AG09309 (cell line): ENCODE results near the gene HOXB4.

ENCODE experiments used
- DNase-seq: peaks from one replicate; pipeline ENCODE4 v3.0.0-alpha.2; 2010; ENCODE audit warnings: low read depth
- H3K4me3 ChIP-seq: 2 replicates; pipeline ENCODE4 v1.5.1; 2011; ENCODE audit warnings: mild to moderate bottlenecking, low read depth, low read length, moderate library complexity; ENCODE audit not compliant: control insufficient read depth
- CTCF ChIP-seq: IDR thresholded peaks from 2 replicates; pipeline ENCODE4 v1.5.1; 2011; ENCODE audit warnings: mild to moderate bottlenecking, low read depth, low read length, inconsistent platforms; ENCODE audit not compliant: insufficient read depth, control insufficient read depth; ENCODE audit errors: missing control alignments

Gene HOXB4

GRCh38 chr17:48594538-48595277 lies 16.6 kb upstream of the HOXB4 start:
- TF ChIP-seq CTCF = no peak
- no peak overlapping the region for H3K4me3 ChIP-seq
- no peak for DNase-seq

GRCh38 chr17:48593840-48594537 lies 15.8 kb upstream of the HOXB4 start:
- DNase-seq = no peak
- TF ChIP-seq CTCF = peak; percentile 84
- H3K4me3 ChIP-seq = no peak overlapping the region

- no peak within 1 kb of the TSS; the same call in 1 of the 2 replicates for H3K4me3 ChIP-seq
- no peak for TF ChIP-seq CTCF
- DNase-seq = no peak
These were observed 15.1 kb upstream of the HOXB4 start, which contains the start of gene HOXB5 for GRCh38 chr17:48593126-48593829. TSS of gene HOXB5 (minus strand) at chr17:48593779. CDS start at chr17:48593682, 97 bp downstream.

- no peak overlapping the region for H3K4me3 ChIP-seq
- TF ChIP-seq CTCF = no peak
- no peak for DNase-seq
These were observed 14.4 kb upstream of the HOXB4 start for GRCh38 chr17:48592577-48592976.

GRCh38 chr17:48592057-48592514 lies 13.9 kb upstream of the HOXB4 start:
- TF ChIP-seq CTCF = no peak
- no peak for DNase-seq
- H3K4me3 ChIP-seq = no peak overlapping the region

GRCh38 chr17:48591255-48592056 lies 13.3 kb upstream of the HOXB4 start:
- no peak for TF ChIP-seq CTCF
- no peak for DNase-seq
- H3K4me3 ChIP-seq = no peak overlapping the region
